HG02870 (cell line): Measurements from ENCODE around the gene SLC12A1.

ENCODE experiments used
- ATAC-seq: cut with Tn5 transposase; IDR thresholded peaks from one replicate; pipeline ENCODE4 v1.9.1; 2021; ENCODE audit warnings: mild to moderate bottlenecking, moderate library complexity; ENCODE audit not compliant: unreplicated experiment

The SLC12A1 gene

GRCh38 chr15:48205981-48206380, at the start of gene SLC12A1:
SLC12A1 (plus strand) TSS chr15:48206302; CDS start chr15:48207720, 1,418 bp downstream.
- no peak for ATAC-seq

DNA sequence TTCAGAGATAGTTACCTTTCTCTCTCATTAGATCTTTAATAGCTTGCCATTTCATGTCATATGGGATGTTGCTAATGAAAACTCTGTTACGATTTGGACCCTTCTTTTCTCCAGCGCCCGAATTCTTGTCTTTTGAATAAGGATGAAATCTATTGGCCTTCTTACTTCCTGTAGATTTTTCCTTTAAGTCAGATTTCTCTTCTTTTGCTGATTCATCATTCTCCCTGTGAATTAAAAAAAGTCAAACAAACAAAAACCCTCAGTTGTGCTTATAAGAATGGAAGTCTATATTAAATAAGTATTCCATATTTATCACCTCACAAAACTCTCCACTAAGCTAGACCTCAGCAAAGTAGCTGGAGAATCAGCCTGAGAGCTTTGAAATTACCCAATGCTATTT, 37.5 kb upstream of the SLC12A1 start:
- ATAC-seq = no peak

- no peak for ATAC-seq
Observed at GRCh38 chr15:48170981-48171380, 35.1 kb upstream of the SLC12A1 start.

DNA sequence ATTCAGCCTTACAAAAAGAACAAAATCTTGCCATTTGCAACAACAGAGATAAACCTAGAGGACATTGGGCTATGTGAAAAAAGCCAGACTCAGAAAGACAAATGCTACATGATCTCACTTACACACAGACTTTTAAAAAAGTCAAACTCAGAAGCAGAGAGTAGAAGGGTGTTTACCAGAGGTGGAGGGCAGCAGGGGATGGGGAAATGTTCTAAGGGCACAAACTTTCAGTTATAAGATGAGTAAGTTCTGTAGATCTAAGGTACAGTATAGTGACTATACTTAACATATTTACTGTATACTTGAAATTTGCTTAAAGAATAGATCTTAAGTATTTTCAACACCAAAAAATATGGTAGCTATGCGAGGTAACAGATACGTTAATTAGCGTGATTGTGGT, 31.0 kb upstream of the SLC12A1 start:
- no peak for ATAC-seq

DNA sequence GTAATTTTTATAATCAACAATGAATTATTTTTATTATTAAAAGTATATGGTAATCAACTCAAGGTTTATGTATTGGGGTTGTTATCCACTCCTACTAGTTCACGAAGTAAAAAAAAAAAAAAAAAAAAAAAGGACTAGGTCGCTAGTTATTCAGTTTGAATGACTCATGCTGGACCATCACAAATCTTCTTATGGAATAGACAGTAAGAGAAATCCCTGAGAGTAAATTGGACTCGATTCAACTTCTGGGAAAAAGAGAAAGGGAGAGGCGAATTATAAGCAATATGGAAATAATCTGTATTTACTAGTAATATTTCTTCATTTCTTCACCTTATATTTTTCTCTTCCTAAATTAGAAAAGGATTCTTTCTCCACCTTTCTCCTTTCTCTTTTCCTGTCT, 30.0 kb upstream of the SLC12A1 start:
- ATAC-seq = no peak

DNA sequence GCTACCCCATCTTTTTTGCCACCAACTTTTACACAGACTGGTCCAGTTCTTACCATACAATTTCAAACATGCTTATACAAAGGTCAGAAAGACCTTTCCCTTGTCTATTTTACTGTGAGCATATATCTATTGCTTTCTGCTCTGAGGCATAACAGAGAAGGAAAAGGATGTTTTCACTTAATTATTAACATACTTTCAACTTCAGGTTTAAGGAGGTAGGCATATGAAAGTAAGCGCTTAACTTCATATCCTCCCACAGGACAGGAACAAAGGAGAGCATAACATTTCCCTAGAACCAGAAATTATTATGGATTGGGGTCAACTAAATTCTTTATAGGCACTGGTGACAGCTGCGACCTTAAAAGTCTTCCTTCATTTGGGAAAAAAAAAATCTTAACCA, 29.1 kb upstream of the SLC12A1 start:
- no peak for ATAC-seq

DNA sequence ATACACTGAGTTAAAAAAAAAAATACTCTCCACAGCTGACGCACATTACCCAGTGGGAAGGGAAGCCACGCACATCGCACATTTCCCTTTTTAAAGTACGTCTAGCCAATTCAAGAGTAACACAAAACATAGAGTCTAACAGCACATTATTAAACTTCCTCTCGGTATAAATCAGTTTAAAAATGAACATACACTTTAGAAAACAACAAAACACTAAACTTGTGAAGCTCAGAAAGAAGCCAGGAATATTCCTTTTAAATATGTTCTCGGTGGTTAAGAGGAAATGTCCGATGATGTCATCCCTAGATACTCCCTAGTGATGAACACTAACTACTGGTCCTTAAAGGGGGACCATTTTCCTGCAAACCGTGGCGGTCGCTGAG, 28.7 kb upstream of the SLC12A1 start:
- ATAC-seq = peak; percentile 68

GRCh38 chr15:48177766-48178647, 28.1 kb upstream of the SLC12A1 start, which contains the start of gene MYEF2:
MYEF2 (minus strand) TSS chr15:48178295; CDS start chr15:48178237, 58 bp downstream.
- peak; percentile 82 for ATAC-seq

GRCh38 chr15:48178648-48178931, 27.5 kb upstream of the SLC12A1 start:
- no peak for ATAC-seq

- no peak for ATAC-seq
Observed at GRCh38 chr15:48182749-48183148, 23.4 kb upstream of the SLC12A1 start.

- ATAC-seq = no peak
Observed at GRCh38 chr15:48185529-48185928, 20.6 kb upstream of the SLC12A1 start.

GRCh38 chr15:48186271-48186670, 19.8 kb upstream of the SLC12A1 start:
- ATAC-seq = no peak

DNA sequence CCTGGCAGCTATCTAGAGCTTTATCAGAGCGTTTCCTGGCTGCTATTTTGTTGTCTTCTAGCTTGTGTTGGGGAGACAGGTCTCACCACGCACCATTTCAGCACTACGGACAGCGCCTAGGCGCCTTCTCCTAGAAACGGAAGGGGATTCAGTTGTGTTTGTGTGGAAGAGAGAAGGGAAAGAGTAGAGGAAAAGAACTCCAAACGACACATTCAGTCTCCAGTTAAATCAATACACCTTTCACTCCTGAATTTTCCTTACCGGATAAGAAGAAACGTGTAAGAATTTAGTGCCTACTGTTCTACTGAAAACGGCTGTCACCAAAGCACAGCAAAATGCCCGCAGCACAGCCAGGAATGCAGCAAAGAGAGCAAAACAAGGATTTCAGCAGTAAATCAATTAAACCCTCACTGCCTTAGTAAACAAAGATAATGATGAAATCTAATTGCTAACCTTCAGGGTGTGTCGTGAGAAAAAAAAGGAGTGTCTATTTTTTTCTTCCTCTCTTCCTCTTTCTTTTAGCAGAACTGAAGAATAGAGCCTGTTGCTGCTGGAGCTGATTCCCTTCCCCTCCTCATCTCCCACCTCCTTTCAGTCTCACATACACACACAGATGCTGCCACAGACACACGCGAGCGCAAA, 15.0 kb upstream of the SLC12A1 start:
- ATAC-seq = no peak

DNA sequence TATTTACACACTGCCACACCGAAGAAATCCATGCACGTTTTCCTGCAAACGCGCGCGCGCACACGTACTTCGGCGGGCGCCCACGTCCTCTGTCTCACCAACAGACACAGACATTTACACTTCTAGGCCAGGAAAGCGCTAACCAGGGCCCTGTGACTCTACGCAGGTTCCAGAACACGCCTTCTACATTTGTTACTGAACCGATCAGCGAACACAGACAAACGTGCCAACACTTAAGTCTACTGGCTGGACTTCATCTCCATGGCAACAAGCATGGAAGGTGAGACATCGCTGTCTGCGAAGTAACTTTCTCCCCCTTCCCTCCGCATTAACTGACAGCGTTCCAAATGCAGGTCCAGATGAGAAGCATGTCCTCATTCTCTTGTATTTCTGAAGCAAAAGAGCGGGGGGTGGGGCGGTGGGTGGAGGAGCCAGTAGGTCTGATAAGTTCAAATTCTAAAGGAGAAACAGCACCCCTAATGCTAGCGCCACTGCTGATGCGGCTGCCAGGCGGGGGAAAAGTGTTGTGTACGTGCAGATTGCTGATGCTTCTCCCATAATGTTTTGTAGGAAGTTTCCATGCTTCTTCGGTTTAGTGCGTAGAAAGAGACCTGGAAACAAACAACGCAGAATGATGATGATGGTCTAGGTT, 14.4 kb upstream of the SLC12A1 start, which contains the start of gene CTXN2:
TSS of gene CTXN2 (plus strand) at position 92 of the 652 bp plus-strand sequence. CDS start 9,636 bp downstream, outside the sequence.
- no peak for ATAC-seq

DNA sequence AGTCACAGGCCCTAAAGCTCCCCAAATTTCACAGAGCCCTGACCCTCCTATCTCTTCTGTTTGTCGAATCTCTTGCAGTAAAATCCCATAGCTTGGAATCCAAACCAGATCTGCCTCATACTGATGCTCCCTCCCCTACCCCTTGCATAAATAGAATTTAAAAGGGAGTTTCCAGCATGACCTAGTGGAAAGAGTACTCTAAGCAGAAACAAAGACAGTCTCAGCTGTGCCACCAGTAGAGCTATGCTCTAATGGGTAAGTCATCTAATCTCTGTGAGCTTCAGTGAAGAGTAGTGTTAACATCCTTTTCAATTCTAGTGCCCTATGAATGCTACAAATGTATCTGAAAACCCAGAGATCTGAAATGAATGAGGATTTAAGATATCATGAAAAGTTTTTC, 4.0 kb upstream of the SLC12A1 start:
- ATAC-seq = no peak

GRCh38 chr15:48221261-48221660, 15.2 kb downstream of the SLC12A1 start:
- ATAC-seq = no peak

DNA sequence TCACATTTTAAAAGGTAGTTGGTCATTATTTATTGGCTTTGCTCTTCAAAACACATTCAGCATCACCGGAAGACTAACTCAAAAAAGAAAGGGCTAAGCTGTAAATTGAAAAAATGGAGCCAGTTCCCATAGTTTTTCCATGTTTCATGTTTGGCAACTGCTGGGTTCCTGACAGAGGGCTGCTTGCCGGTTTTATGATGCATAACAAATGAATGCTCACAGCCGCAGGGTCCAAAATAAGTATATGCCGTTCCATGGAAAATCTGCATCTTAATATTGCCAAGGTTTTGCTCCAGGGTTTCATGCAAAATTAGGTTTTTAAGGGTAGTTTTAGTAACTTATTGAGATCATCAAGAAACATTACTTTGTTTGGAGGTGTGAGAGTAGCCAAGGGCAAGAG, 15.8 kb downstream of the SLC12A1 start:
- no peak for ATAC-seq

DNA sequence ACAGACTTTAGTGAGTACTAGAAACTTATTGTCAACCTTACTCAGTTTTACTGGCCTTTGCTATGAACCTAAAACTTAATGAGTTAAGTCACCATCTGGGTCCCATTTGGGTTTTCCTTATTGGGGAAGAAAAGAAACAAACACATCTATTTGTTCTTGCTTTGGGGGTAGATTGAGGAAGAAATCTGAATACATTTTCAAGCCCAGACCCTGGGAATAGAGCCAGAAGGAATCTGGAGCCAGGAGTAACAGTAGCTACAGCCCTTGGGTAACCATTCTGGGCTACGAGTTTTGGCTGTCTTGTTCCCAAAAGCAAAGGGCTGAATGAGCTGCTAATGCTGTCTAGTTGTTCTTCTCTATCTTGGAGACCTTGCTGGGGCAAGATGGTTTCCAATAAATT, 16.5 kb downstream of the SLC12A1 start:
- ATAC-seq = no peak

DNA sequence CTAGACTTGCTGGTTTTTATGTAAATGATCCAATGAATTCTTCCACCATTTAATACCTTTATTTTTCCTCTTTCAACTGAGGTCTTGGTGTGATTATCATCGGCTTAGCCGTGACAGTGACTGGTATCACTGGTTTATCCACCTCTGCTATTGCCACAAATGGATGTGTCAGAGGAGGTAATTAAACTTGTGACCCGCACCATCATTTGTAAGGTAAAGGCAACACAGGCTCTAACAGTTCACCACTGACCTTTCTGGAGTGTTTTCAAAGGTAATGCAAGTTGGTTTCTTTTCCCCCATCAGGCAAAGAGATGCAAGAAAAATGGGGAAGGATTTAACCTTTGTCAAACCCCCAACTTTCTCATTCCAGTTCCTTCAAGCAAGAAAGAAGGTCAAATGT, 19.7 kb downstream of the SLC12A1 start:
- ATAC-seq = no peak

DNA sequence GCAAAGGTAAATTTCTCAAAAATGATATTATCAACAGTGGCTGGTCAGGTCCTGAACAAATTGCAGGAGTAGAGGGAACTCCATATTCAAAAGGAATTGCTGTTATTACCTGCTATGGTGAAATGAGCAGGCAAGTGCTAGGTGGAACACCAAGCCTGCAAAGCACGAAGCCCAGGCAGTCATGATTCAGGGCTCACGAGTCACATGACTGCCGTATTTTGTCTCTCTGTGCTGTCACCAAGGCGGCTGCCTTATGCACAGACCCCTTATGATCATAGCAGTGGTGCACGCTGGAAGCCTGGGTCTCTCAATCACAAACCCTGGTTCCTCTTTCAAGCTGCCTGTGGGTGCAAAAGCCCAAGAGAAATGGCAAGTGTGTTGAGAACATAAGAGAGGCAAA, 24.4 kb downstream of the SLC12A1 start:
- no peak for ATAC-seq

GRCh38 chr15:48233246-48233645, 27.1 kb downstream of the SLC12A1 start:
- no peak for ATAC-seq

GRCh38 chr15:48239334-48239733, 33.2 kb downstream of the SLC12A1 start:
- no peak for ATAC-seq
